ENCODE measurements around the gene AGR3.

GRCh38 chr7:16810573-16810972, 71.2 kb downstream of the AGR3 start:
- TF ChIP-seq, protein P1, sequence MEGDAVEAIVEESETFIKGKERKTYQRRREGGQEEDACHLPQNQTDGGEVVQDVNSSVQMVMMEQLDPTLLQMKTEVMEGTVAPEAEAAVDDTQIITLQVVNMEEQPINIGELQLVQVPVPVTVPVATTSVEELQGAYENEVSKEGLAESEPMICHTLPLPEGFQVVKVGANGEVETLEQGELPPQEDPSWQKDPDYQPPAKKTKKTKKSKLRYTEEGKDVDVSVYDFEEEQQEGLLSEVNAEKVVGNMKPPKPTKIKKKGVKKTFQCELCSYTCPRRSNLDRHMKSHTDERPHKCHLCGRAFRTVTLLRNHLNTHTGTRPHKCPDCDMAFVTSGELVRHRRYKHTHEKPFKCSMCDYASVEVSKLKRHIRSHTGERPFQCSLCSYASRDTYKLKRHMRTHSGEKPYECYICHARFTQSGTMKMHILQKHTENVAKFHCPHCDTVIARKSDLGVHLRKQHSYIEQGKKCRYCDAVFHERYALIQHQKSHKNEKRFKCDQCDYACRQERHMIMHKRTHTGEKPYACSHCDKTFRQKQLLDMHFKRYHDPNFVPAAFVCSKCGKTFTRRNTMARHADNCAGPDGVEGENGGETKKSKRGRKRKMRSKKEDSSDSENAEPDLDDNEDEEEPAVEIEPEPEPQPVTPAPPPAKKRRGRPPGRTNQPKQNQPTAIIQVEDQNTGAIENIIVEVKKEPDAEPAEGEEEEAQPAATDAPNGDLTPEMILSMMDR (IDR thresholded peaks at IDR 0.05; ENCODE audit: poor library complexity, severe bottlenecking): no peak
- TF ChIP-seq EP300 (conservative IDR thresholded peaks at IDR 0.05; ENCODE audit: poor library complexity, severe bottlenecking): no peak
- no peak for TF ChIP-seq EZH2 (IDR thresholded peaks at IDR 0.05; ENCODE audit: borderline replicate concordance, insufficient read depth, low read length, poor library complexity, severe bottlenecking)
- TF ChIP-seq POLR2AphosphoS5 (IDR thresholded peaks at IDR 0.05): no peak
- TF ChIP-seq RAD21 (conservative IDR thresholded peaks at IDR 0.05): no peak
- TF ChIP-seq REST (IDR thresholded peaks at IDR 0.05; ENCODE audit: borderline replicate concordance): no peak
- no peak for TF ChIP-seq SMC3 (conservative IDR thresholded peaks at IDR 0.05; ENCODE audit: poor library complexity)
- no peak for TF ChIP-seq TAF1 (IDR thresholded peaks at IDR 0.05; ENCODE audit: low read depth)
- TF ChIP-seq MXI1 (conservative IDR thresholded peaks at IDR 0.05; ENCODE audit: poor library complexity, severe bottlenecking): no peak

All from neural cell (in vitro differentiated cells).